ENCODE data around the gene CYP1A2. TPM values are rescaled to one million over a fixed set of nuclear protein-coding genes. Genes with fewer than 3 reads are reported as not detected.

CYP1A2 gene
- total and polyA plus RNA-seq, 2 of the 13 experiments (the other 11 are each of a cell fraction or from before 2014, with no cell fraction given), result 0.07 TPM; not detected in 1

DNA sequence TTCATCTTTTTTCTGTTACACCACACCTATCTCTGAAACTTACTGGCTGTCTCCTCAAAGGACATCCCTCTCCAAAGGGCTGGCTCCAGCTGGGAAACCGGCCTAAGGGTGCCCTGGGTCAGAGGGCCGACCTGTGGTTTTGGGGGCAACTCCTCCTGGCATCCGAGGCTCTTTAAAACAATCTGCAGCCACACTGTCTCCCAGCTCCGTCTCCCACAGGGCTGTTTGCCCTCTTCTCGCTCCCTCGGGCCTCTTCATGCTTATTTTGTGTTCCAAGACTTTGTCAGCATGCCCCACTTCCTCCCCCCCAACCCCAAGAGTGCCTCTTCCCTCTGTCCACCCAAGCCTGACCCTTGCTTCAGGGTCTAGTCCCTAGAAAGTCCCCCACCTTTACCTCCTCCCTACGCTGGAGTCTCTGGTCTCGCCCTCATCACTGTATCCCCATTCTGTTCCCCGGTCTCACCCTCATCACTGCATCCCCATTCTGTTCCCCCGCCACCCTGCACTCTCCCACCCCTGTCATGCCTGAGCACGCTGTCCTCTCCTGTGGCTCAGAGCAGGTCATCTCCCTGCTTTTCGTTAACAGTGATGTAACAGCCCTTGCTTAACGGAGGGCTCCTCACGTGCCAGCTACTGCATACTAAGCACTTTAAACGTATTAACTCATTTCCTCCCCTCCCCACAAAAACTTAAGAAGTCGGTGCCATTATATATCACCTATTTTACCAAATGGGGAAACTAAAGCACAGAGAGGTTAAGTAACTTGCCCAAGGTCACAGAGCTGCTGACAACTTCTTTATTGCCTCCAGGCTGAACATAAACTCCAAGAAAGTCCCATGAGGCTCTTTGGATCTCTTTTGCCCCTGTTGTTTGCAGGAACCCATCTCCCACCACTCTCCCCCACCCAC lies 32.1 kb downstream of the CYP1A2 start (continued):
- TF ChIP-seq, protein P1, sequence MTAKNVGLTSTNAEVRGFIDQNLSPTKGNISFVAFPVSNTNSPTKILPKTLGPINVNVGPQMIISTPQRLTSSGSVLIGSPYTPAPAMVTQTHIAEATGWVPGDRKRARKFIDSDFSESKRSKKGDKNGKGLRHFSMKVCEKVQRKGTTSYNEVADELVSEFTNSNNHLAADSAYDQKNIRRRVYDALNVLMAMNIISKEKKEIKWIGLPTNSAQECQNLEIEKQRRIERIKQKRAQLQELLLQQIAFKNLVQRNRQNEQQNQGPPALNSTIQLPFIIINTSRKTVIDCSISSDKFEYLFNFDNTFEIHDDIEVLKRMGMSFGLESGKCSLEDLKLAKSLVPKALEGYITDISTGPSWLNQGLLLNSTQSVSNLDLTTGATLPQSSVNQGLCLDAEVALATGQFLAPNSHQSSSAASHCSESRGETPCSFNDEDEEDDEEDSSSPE (CRISPR knock-in tag; IDR thresholded peaks at IDR 0.05), result no peak
- TF ChIP-seq HNF4G (IDR thresholded peaks at IDR 0.05; ENCODE audit: borderline replicate concordance, low read depth, low read length) (no peak), HNF4G (CRISPR knock-in tag; IDR thresholded peaks at IDR 0.05; ENCODE audit: borderline replicate concordance, low read depth) (no peak), SP140L (CRISPR knock-in tag; IDR thresholded peaks at IDR 0.05; ENCODE audit: borderline replicate concordance) (no peak), ZNF431 (CRISPR knock-in tag; IDR thresholded peaks at IDR 0.05; ENCODE audit: borderline replicate concordance, low read depth) (no peak), ZNF441 (CRISPR knock-in tag; IDR thresholded peaks at IDR 0.05; ENCODE audit: borderline replicate concordance) (no peak), HOXA9 (CRISPR knock-in tag; IDR thresholded peaks at IDR 0.05; ENCODE audit: borderline replicate concordance) (no peak), BHLHE40 (IDR thresholded peaks at IDR 0.05; ENCODE audit: low read length) (peak; percentile 91), ZNF605 (CRISPR knock-in tag; IDR thresholded peaks at IDR 0.05) (no peak), ZNF747 (CRISPR knock-in tag; IDR thresholded peaks at IDR 0.05; ENCODE audit: borderline replicate concordance) (no peak), TGIF2 (CRISPR knock-in tag; IDR thresholded peaks at IDR 0.05) (no peak)
- TF ChIP-seq, protein P2, sequence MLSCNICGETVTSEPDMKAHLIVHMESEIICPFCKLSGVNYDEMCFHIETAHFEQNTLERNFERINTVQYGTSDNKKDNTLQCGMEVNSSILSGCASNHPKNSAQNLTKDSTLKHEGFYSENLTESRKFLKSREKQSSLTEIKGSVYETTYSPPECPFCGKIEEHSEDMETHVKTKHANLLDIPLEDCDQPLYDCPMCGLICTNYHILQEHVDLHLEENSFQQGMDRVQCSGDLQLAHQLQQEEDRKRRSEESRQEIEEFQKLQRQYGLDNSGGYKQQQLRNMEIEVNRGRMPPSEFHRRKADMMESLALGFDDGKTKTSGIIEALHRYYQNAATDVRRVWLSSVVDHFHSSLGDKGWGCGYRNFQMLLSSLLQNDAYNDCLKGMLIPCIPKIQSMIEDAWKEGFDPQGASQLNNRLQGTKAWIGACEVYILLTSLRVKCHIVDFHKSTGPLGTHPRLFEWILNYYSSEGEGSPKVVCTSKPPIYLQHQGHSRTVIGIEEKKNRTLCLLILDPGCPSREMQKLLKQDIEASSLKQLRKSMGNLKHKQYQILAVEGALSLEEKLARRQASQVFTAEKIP (CRISPR knock-in tag; IDR thresholded peaks at IDR 0.05; ENCODE audit: borderline replicate concordance), result no peak
- TF ChIP-seq, protein P3, sequence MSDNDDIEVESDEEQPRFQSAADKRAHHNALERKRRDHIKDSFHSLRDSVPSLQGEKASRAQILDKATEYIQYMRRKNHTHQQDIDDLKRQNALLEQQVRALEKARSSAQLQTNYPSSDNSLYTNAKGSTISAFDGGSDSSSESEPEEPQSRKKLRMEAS (IDR thresholded peaks at IDR 0.05), result peak; percentile 43; the same call in 1 of the 2 replicates
- TF ChIP-seq, protein P4, sequence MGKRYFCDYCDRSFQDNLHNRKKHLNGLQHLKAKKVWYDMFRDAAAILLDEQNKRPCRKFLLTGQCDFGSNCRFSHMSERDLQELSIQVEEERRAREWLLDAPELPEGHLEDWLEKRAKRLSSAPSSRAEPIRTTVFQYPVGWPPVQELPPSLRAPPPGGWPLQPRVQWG (CRISPR knock-in tag; IDR thresholded peaks at IDR 0.05; ENCODE audit: borderline replicate concordance, low read depth), result no peak
- TF ChIP-seq, protein P5, sequence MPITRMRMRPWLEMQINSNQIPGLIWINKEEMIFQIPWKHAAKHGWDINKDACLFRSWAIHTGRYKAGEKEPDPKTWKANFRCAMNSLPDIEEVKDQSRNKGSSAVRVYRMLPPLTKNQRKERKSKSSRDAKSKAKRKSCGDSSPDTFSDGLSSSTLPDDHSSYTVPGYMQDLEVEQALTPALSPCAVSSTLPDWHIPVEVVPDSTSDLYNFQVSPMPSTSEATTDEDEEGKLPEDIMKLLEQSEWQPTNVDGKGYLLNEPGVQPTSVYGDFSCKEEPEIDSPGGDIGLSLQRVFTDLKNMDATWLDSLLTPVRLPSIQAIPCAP (CRISPR knock-in tag; IDR thresholded peaks at IDR 0.05; ENCODE audit: low read depth), result no peak
- TF ChIP-seq, protein P6, sequence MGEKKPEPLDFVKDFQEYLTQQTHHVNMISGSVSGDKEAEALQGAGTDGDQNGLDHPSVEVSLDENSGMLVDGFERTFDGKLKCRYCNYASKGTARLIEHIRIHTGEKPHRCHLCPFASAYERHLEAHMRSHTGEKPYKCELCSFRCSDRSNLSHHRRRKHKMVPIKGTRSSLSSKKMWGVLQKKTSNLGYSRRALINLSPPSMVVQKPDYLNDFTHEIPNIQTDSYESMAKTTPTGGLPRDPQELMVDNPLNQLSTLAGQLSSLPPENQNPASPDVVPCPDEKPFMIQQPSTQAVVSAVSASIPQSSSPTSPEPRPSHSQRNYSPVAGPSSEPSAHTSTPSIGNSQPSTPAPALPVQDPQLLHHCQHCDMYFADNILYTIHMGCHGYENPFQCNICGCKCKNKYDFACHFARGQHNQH (CRISPR knock-in tag; IDR thresholded peaks at IDR 0.05), result 0 out of 2 replicates have a peak, but pooled peaks have one; percentile 0
- TF ChIP-seq, protein P7, sequence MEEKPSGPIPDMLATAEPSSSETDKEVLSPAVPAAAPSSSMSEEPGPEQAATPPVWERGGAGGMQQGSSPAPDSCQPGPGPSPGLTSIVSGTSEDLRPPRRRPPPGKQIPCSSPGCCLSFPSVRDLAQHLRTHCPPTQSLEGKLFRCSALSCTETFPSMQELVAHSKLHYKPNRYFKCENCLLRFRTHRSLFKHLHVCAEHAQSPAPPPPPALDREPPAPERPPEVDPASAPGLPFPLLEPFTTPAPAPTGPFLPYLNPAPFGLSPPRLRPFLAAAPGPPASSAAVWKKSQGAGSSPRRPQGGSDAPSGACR (CRISPR knock-in tag; IDR thresholded peaks at IDR 0.05), result no peak
